ENCODE results near the gene PLB1.

DNA sequence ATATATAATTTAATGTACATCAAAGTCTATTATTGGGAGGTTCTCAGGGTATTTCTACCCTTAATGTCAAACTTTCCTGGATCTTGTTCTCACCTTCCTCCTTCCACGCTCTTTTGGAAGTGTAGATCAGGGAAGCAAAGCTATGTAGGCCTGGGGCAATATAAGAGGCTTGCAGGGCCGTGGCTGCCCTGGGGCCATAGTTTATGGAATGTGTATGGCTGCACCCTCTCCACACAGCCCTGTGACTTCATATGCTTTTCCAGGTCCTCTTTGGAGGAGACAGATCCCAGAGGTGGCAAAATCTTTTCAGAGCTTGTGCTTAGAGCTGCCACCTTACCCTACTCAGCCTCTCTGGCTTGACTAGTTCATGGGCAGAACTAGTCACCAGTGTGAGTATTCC lies 82.9 kb downstream of the PLB1 start:
- TF ChIP-seq, protein P1, sequence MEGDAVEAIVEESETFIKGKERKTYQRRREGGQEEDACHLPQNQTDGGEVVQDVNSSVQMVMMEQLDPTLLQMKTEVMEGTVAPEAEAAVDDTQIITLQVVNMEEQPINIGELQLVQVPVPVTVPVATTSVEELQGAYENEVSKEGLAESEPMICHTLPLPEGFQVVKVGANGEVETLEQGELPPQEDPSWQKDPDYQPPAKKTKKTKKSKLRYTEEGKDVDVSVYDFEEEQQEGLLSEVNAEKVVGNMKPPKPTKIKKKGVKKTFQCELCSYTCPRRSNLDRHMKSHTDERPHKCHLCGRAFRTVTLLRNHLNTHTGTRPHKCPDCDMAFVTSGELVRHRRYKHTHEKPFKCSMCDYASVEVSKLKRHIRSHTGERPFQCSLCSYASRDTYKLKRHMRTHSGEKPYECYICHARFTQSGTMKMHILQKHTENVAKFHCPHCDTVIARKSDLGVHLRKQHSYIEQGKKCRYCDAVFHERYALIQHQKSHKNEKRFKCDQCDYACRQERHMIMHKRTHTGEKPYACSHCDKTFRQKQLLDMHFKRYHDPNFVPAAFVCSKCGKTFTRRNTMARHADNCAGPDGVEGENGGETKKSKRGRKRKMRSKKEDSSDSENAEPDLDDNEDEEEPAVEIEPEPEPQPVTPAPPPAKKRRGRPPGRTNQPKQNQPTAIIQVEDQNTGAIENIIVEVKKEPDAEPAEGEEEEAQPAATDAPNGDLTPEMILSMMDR (IDR thresholded peaks at IDR 0.05) = no peak
- no peak for TF ChIP-seq POLR2A (IDR thresholded peaks at IDR 0.05)

All from adrenal gland (tissue), 5 donors.